Keratinocyte (primary cell): ENCODE measurements around the gene OR1F1.

Experiments used
- CTCF ChIP-seq, 3 experiments: IDR thresholded peaks in 1 of 3; conservative IDR thresholded peaks in 1 of 3; optimal IDR thresholded peaks in 1 of 3; 2 replicates in 2 of 3; 3 replicates in 1 of 3; pipeline versions ENCODE3 to v1.5.1; 2011; ENCODE audit warnings: low read length in 3 of 3, mild to moderate bottlenecking in 3 of 3, moderate library complexity in 2 of 3, control low read depth in 1 of 3, inconsistent platforms in 1 of 3; ENCODE audit not compliant: insufficient read depth in 2 of 3; ENCODE audit errors: extremely low read depth in 1 of 3
- EZH2 ChIP-seq: IDR thresholded peaks from one replicate; pipeline ENCODE4 v1.6.1; 2012; ENCODE audit warnings: inconsistent platforms, mild to moderate bottlenecking, low read length, moderate library complexity

DNA sequence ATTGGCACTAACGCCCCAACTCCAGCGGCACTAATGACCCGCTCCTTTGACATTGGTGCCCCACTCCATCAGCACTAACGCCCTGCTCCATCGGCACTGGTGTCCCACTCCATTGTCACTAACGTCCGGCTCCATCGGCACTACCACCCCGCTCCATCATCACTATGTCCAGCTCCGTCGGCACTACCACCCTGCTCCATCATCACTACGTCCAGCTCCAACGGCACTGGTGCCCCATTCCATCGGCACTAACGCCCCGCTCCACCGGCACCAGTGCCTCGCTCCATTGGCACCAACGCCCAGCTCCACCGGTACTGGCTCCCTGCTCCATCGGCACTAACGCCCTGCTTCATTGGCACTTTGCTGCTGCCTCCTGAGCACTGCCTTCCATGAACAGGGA lies 45.7 kb upstream of the OR1F1 start:
- TF ChIP-seq CTCF (optimal IDR thresholded peaks at IDR 0.05 in 1 of 3, IDR thresholded peaks at IDR 0.05 in 1 of 3, conservative IDR thresholded peaks at IDR 0.05 in 1 of 3; ENCODE audit: extremely low read depth in 1 of 3, insufficient read depth in 2 of 3, low read length in 3 of 3) (no peak), EZH2 (no peak)
